Hepatocyte (in vitro differentiated cells): ENCODE data around the gene TLL2.

Source experiments
- EZH2 ChIP-seq: fragments of 200-600 bp; sonication (generic); IDR thresholded peaks from 2 replicates; pipeline ENCODE4 v1.6.1; 2016; ENCODE audit warnings: antibody characterized with exemption, mild to moderate bottlenecking, borderline replicate concordance
- TF ChIP-seq, protein P1 (sequence below): fragments of 200-600 bp; sonication (generic); IDR thresholded peaks from 2 replicates; pipeline ENCODE4 v1.5.1; 2016; ENCODE audit warnings: antibody characterized with exemption, mild to moderate bottlenecking; ENCODE audit not compliant: poor library complexity

DNA sequence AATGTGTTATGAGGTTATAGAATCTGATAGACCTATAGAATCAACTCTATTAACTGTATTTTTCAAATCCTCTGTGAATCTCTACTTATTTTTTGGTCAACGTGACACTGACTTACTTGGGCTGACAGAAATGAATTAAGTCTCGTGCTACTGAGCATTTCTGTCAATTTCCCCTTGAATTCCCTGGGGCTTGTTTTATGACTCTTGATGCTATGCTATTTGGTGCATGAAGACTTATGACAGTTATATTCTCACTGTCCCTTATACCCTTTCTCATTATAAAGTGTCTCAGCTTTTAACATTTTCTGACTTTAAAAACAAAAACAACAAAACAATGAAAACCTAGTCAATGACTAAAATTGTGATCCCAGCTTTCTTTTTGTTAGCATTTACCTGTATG is 86.4 kb downstream of the TLL2 start:
- TF ChIP-seq, protein P1, sequence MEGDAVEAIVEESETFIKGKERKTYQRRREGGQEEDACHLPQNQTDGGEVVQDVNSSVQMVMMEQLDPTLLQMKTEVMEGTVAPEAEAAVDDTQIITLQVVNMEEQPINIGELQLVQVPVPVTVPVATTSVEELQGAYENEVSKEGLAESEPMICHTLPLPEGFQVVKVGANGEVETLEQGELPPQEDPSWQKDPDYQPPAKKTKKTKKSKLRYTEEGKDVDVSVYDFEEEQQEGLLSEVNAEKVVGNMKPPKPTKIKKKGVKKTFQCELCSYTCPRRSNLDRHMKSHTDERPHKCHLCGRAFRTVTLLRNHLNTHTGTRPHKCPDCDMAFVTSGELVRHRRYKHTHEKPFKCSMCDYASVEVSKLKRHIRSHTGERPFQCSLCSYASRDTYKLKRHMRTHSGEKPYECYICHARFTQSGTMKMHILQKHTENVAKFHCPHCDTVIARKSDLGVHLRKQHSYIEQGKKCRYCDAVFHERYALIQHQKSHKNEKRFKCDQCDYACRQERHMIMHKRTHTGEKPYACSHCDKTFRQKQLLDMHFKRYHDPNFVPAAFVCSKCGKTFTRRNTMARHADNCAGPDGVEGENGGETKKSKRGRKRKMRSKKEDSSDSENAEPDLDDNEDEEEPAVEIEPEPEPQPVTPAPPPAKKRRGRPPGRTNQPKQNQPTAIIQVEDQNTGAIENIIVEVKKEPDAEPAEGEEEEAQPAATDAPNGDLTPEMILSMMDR: no peak
- TF ChIP-seq EZH2: no peak
